ENCODE measurements around the gene ZNF304. TPM values are rescaled to one million over a fixed set of nuclear protein-coding genes. Genes with fewer than 3 reads are reported as not detected.

The ZNF304 gene
- total and polyA plus RNA-seq, 8 donors = 7.7 to 19.0 (median 16.4) TPM

- peaks cover 0 to 57% of the 10 kb centered on the region in 2 donors for H3K9me3 ChIP-seq
- no peak for TF ChIP-seq CTCF (IDR thresholded peaks at IDR 0.05)
These were observed 4.8 kb downstream of the ZNF304 start for GRCh38 chr19:57355916-57356315.

DNA sequence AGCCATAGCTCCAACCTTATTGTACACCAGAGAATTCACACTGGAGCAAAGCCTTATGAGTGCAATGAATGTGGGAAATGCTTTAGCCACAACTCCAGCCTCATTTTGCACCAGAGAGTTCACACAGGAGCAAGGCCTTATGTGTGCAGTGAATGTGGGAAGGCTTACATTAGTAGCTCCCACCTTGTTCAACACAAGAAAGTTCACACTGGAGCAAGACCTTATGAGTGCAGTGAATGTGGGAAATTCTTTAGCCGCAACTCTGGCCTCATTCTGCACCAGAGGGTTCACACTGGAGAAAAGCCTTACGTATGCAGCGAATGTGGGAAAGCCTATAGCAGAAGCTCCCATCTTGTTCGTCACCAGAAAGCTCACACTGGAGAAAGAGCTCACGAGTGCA is 6.3 kb downstream of the ZNF304 start:
- Histone ChIP-seq H3K27ac (no peak overlapping the region), H3K36me3 (peaks cover 0 to 62% of the 10 kb centered on the region in 2 donors), H3K27me3 (no peaks in the 10 kb centered on the region), H3K9me3 (peaks cover 0 to 72% of the 10 kb centered on the region in 2 donors), H3K4me3 (no peak overlapping the region), H3K4me1 (peaks cover 0 to 8% of the 10 kb centered on the region in 2 donors)
- DNase-seq (no peak), ATAC-seq (no peak)
- no peak for TF ChIP-seq CTCF (IDR thresholded peaks at IDR 0.05)
- intact Hi-C loops (cut with DNase I) = no loop called here

More at GRCh38 chr19:57355916-57356315, 4.8 kb downstream of the ZNF304 start:
- Histone ChIP-seq H3K27me3 (no peaks in the 10 kb centered on the region), H3K27ac (no peak overlapping the region), H3K36me3 (peaks cover 0 to 62% of the 10 kb centered on the region in 2 donors), H3K4me3 (no peak overlapping the region), H3K4me1 (peaks cover 6 to 16% of the 10 kb centered on the region in 2 donors)
- ATAC-seq (no peak), DNase-seq (no peak)
- intact Hi-C loops (cut with DNase I) = no loop called here

- TF ChIP-seq CTCF (IDR thresholded peaks at IDR 0.05) = no peak
- H3K4me1 ChIP-seq = peaks cover 5 to 12% of the 10 kb centered on the region in 2 donors
- intact Hi-C loops (cut with DNase I) = no loop called here
- H3K27ac ChIP-seq = no peak overlapping the region
- H3K27me3 ChIP-seq = no peaks in the 10 kb centered on the region
- ATAC-seq (no peak), DNase-seq (no peak)
- H3K36me3 ChIP-seq = peaks cover 0 to 49% of the 10 kb centered on the region in 2 donors
- peaks cover 0 to 70% of the 10 kb centered on the region in 2 donors for H3K9me3 ChIP-seq
- H3K4me3 ChIP-seq = no peak overlapping the region
These were observed 8.2 kb downstream of the ZNF304 start for GRCh38 chr19:57359300-57359699.

DNA sequence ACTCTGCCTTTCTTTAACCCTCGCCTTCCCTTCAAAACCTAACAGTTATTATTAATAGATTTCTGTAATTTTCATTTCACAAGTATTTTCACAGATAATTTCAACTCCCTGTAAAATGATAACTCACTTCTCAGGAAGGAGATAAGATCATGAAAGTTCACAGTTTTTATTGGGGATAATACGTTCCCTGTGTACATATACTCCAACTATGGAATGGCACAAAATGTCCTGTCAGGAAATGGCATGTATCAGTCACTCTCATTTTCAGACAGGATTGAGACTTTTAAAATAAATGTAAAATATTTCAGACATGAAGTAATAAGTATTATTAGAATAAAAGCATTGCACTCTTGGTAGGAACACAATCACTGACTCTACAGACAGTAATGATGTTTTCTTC is 11.3 kb downstream of the ZNF304 start:
- H3K4me3 ChIP-seq = peak overlapping the region; percentile 61 to 82
- H3K36me3 ChIP-seq = peaks cover 0 to 20% of the 10 kb centered on the region in 2 donors
- TF ChIP-seq CTCF (IDR thresholded peaks at IDR 0.05) = no peak
- H3K27ac ChIP-seq = peak overlapping the region; percentile 92 to 94
- DNase-seq = no peak
- H3K9me3 ChIP-seq = peaks cover 0 to 49% of the 10 kb centered on the region in 2 donors
- ATAC-seq = no peak
- peaks cover 5 to 19% of the 10 kb centered on the region in 2 donors for H3K4me1 ChIP-seq
- no peaks in the 10 kb centered on the region for H3K27me3 ChIP-seq
- intact Hi-C loops (cut with DNase I) = no loop called here

GRCh38 chr19:57362997-57363687 is 12.1 kb downstream of the ZNF304 start, which contains the start of the genes TRAPPC2B and ZNF547:
TSS of gene TRAPPC2B (plus strand) at chr19:57363551. CDS start at chr19:57364834, 1,283 bp downstream.
TSS of gene ZNF547 (plus strand) at chr19:57363551. CDS start at chr19:57368556, 5,005 bp downstream.
- Histone ChIP-seq H3K4me3 (peak within 1 kb of the TSS; percentile 61 to 82), H3K36me3 (peaks cover 0 to 17% of the 10 kb centered on the region in 2 donors), H3K27ac (peak within 1 kb of the TSS; percentile 92 to 94), H3K27me3 (no peaks in the 10 kb centered on the region), H3K9me3 (peaks cover 0 to 44% of the 10 kb centered on the region in 2 donors), H3K4me1 (peaks cover 5 to 19% of the 10 kb centered on the region in 2 donors)
- TF ChIP-seq CTCF (IDR thresholded peaks at IDR 0.05) = no peak
- intact Hi-C loops (cut with DNase I) = no loop called here
- ATAC-seq (peak; percentile 98), DNase-seq (peak; percentile 94 to 100 (median 100))
